Neutrophil (primary cell): ENCODE results near the gene UGT2B10.
"Not testable (repeated sequence)": the region's sequence is repeated elsewhere in the genome, so short reads cannot be mapped to it uniquely, and the experiment has no call there.

Experiments
- H3K27ac ChIP-seq: fragments of 200-600 bp; sonication (generic); 2 replicates; pipeline ENCODE4 v1.5.1; 2016; ENCODE audit warnings: mild to moderate bottlenecking, moderate library complexity
- H3K27me3 ChIP-seq: fragments of 200-600 bp; sonication (generic); 2 replicates; pipeline ENCODE4 v1.6.0; 2016; ENCODE audit warnings: mild to moderate bottlenecking
- H3K36me3 ChIP-seq: fragments of 200-600 bp; sonication (generic); 2 replicates; pipeline ENCODE4 v1.5.1; 2017
- H3K4me1 ChIP-seq, 2 experiments: fragments of 200-600 bp in 1 of 2; sonication (generic) in 1 of 2; 1 replicate in 1 of 2; 2 replicates in 1 of 2; pipeline versions ENCODE4 v1.5.1 to v1.6.1; 2013 to 2016; ENCODE audit warnings: low read depth in 1 of 2, low read length in 1 of 2, mild to moderate bottlenecking in 1 of 2, moderate library complexity in 1 of 2; ENCODE audit not compliant: control insufficient read depth in 1 of 2, insufficient read depth in 1 of 2
- H3K4me3 ChIP-seq, 2 experiments: fragments of 200-600 bp in 1 of 2; sonication (generic) in 1 of 2; 1 replicate in 1 of 2; 2 replicates in 1 of 2; pipeline ENCODE4 v1.5.1; 2013 to 2016; ENCODE audit warnings: low read depth in 1 of 2, low read length in 1 of 2, mild to moderate bottlenecking in 1 of 2, moderate library complexity in 1 of 2
- H3K9me3 ChIP-seq: fragments of 200-600 bp; sonication (generic); 2 replicates; pipeline ENCODE4 v1.5.1; 2016
- CTCF ChIP-seq: fragments of 200-600 bp; sonication (generic); IDR thresholded peaks from 2 replicates; pipeline ENCODE4 v1.5.1; 2016; ENCODE audit warnings: antibody characterized with exemption

UGT2B10 gene

GRCh38 chr4:68803013-68803412, 12.8 kb upstream of the UGT2B10 start:
- H3K27ac ChIP-seq = no peak overlapping the region
- no peaks in the 10 kb centered on the region for H3K4me1 ChIP-seq
- no peak for TF ChIP-seq CTCF
- H3K4me3 ChIP-seq = no peak overlapping the region
- no peaks in the 10 kb centered on the region for H3K36me3 ChIP-seq
- no peaks in the 10 kb centered on the region for H3K27me3 ChIP-seq
- H3K9me3 ChIP-seq = no peaks in the 10 kb centered on the region

GRCh38 chr4:68808060-68808459, 7.7 kb upstream of the UGT2B10 start:
- H3K27ac ChIP-seq = no peak overlapping the region
- H3K4me3 ChIP-seq = no peak overlapping the region
- no peaks in the 10 kb centered on the region for H3K27me3 ChIP-seq
- TF ChIP-seq CTCF = no peak
- no peaks in the 10 kb centered on the region for H3K9me3 ChIP-seq
- no peaks in the 10 kb centered on the region for H3K36me3 ChIP-seq
- no peaks in the 10 kb centered on the region for H3K4me1 ChIP-seq

DNA sequence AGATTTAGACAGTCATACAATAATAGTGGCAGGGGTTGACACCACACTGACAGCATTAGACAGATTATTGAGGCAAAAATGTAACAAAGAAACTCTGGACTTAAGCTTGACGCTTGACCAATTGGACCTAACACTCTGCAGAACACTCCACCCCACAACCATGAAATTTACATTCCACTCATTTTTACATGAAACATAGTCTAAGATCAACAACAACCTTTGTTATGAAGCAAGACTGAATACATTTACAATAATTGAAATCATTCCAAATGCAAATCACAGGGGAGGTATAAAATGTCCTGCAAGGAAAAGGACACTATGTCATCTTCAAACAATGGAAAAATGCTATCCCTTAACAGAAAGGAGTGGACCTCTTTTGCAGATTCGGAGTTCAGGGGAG, 4.9 kb upstream of the UGT2B10 start:
- no peak overlapping the region for H3K27ac ChIP-seq
- no peaks in the 10 kb centered on the region for H3K9me3 ChIP-seq
- H3K36me3 ChIP-seq = no peaks in the 10 kb centered on the region
- no peaks in the 10 kb centered on the region for H3K4me1 ChIP-seq
- no peak for TF ChIP-seq CTCF
- no peak overlapping the region for H3K4me3 ChIP-seq
- no peaks in the 10 kb centered on the region for H3K27me3 ChIP-seq

DNA sequence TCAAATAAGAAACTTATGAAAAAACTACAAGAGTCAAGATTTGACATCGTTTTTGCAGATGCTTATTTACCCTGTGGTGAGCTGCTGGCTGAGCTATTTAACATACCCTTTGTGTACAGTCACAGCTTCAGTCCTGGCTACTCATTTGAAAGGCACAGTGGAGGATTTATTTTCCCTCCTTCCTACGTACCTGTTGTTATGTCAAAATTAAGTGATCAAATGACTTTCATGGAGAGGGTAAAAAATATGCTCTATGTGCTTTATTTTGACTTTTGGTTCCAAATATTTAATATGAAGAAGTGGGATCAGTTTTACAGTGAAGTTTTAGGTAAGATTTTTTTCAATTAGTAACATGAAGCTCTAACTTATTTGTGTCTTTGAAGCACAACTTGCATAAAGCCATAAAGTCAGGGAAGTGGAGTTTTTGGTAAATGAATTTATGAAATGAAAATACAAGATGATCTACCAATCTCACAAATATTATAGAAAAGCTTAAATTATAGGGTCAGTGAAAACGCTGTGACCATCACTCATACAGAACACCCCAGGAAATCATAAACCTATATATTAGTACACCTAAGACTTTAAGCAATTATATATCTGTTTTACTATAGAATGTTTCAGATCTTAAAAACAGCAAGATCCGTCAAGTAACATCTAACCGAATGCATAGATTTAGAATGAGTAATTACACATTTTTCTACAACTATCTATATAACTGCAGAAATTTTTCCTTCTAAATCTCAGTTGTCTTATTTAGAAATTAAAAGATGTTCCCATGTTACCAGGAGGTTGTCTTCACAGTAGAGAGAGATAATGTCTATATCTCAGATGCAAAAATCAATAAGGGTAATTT, 844 bp downstream of the UGT2B10 start:
- not testable (repeated sequence) for H3K36me3 ChIP-seq, H3K4me3 ChIP-seq, H3K9me3 ChIP-seq, H3K4me1 ChIP-seq, H3K27ac ChIP-seq, H3K27me3 ChIP-seq

DNA sequence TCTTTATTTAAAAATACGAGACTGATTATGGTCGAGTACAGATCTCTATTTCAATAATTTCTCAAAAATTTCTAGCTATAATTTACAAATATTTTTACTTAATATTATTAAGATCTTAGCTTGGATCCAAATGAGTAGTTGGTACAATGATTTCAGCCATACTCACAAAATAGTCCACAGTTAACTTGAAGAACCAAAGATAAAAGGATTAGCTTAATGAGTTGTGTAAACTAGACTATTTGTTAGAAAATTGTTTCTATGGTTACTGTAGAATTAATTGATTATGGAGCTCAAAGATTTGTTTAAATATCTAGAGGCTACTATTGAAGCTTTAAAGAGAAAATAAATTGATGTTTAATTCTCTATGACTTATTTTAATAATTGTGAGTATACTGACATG, 1.6 kb downstream of the UGT2B10 start:
- H3K36me3 ChIP-seq = no peaks in the 10 kb centered on the region
- no peak overlapping the region for H3K4me3 ChIP-seq
- no peaks in the 10 kb centered on the region for H3K27me3 ChIP-seq
- H3K4me1 ChIP-seq = no peaks in the 10 kb centered on the region
- no peak overlapping the region for H3K27ac ChIP-seq
- no peak for TF ChIP-seq CTCF
- H3K9me3 ChIP-seq = no peaks in the 10 kb centered on the region

DNA sequence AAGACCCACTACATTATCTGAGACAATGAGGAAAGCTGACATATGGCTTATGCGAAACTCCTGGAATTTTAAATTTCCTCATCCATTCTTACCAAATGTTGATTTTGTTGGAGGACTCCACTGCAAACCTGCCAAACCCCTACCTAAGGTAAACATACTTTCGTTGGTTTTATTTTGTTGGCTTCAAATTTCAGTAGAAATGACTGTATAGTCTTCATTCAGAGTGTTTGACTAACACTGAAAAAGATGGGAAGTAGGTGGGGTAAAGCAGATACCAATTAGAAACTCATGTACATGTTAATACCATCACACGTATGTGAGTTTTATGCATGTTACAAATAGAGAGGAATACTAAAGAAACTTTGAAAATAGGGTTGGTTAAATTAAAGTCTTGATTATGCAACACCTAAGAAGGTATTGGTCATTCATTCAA, 2.3 kb downstream of the UGT2B10 start:
- not testable (repeated sequence) for H3K9me3 ChIP-seq, H3K36me3 ChIP-seq, H3K4me1 ChIP-seq, H3K27ac ChIP-seq, H3K4me3 ChIP-seq, H3K27me3 ChIP-seq
